ENCODE measurements around the gene ADAT3.

GRCh38 chr19:1961000-1961883 is 56.0 kb downstream of the ADAT3 start:
- TF ChIP-seq CTCF (IDR thresholded peaks at IDR 0.05) = no peak
- no peak for TF ChIP-seq EP300 (IDR thresholded peaks at IDR 0.05)
- TF ChIP-seq POLR2AphosphoS5 (IDR thresholded peaks at IDR 0.05) = no peak

Data from sigmoid colon (tissue), 4 donors.